ENCODE measurements around the gene SMIM35.

Gene SMIM35

GRCh38 chr11:118091690-118092089, 4.9 kb upstream of the SMIM35 start:
- TF ChIP-seq CTCF (IDR thresholded peaks at IDR 0.05): no peak
- Mint-ChIP-seq H3K27ac (no peak overlapping the region), H3K9me3 (peaks cover 16% of the 10 kb centered on the region), H3K27me3 (ENCODE audit: low read depth, poor library complexity) (peaks cover 16% of the 10 kb centered on the region), H3K4me1 (peaks cover 36% of the 10 kb centered on the region), H3K4me3 (no peak overlapping the region), H3K36me3 (ENCODE audit: low read depth) (no peaks in the 10 kb centered on the region)
- no peak for DNase-seq

GRCh38 chr11:118090545-118091162, 3.9 kb upstream of the SMIM35 start:
- Mint-ChIP-seq H3K27me3 (ENCODE audit: low read depth, poor library complexity) (peaks cover 9% of the 10 kb centered on the region), H3K36me3 (ENCODE audit: low read depth) (no peaks in the 10 kb centered on the region), H3K4me1 (peaks cover 38% of the 10 kb centered on the region), H3K4me3 (no peak overlapping the region), H3K9me3 (peaks cover 21% of the 10 kb centered on the region), H3K27ac (no peak overlapping the region)
- no peak for DNase-seq
- no peak for TF ChIP-seq CTCF (IDR thresholded peaks at IDR 0.05)

- Mint-ChIP-seq H3K9me3 (peaks cover 21% of the 10 kb centered on the region), H3K27ac (no peak overlapping the region), H3K4me1 (peaks cover 45% of the 10 kb centered on the region), H3K4me3 (no peak overlapping the region), H3K27me3 (ENCODE audit: low read depth, poor library complexity) (peaks cover 13% of the 10 kb centered on the region), H3K36me3 (ENCODE audit: low read depth) (no peaks in the 10 kb centered on the region)
- no peak for TF ChIP-seq CTCF (IDR thresholded peaks at IDR 0.05)
- DNase-seq: no peak
These were observed 1.8 kb upstream of the SMIM35 start for GRCh38 chr11:118088531-118088930.

- Mint-ChIP-seq H3K4me1 (peaks cover 51% of the 10 kb centered on the region), H3K27me3 (ENCODE audit: low read depth, poor library complexity) (peaks cover 13% of the 10 kb centered on the region), H3K4me3 (no peak overlapping the region), H3K27ac (no peak overlapping the region), H3K36me3 (ENCODE audit: low read depth) (no peaks in the 10 kb centered on the region), H3K9me3 (peaks cover 21% of the 10 kb centered on the region)
- DNase-seq: no peak
- TF ChIP-seq CTCF (IDR thresholded peaks at IDR 0.05): no peak
These were observed 1.2 kb upstream of the SMIM35 start for GRCh38 chr11:118087931-118088330.

GRCh38 chr11:118084656-118085055, 2.1 kb downstream of the SMIM35 start:
- Mint-ChIP-seq H3K27ac (no peak overlapping the region), H3K36me3 (ENCODE audit: low read depth) (no peaks in the 10 kb centered on the region), H3K4me3 (no peak overlapping the region), H3K27me3 (ENCODE audit: low read depth, poor library complexity) (peaks cover 13% of the 10 kb centered on the region), H3K9me3 (peaks cover 21% of the 10 kb centered on the region), H3K4me1 (peaks cover 61% of the 10 kb centered on the region)
- TF ChIP-seq CTCF (IDR thresholded peaks at IDR 0.05): no peak
- DNase-seq: no peak

- peaks cover 21% of the 10 kb centered on the region for H3K9me3 Mint-ChIP-seq
- no peak for DNase-seq
- no peak overlapping the region for H3K4me3 Mint-ChIP-seq
- peak overlapping the region; percentile 66 for H3K27ac Mint-ChIP-seq
- TF ChIP-seq CTCF (IDR thresholded peaks at IDR 0.05): no peak
- peaks cover 65% of the 10 kb centered on the region for H3K4me1 Mint-ChIP-seq
- H3K27me3 Mint-ChIP-seq (ENCODE audit: low read depth, poor library complexity): peaks cover 13% of the 10 kb centered on the region
- H3K36me3 Mint-ChIP-seq (ENCODE audit: low read depth): no peaks in the 10 kb centered on the region
These were observed 2.5 kb downstream of the SMIM35 start for GRCh38 chr11:118084247-118084646.
